Measurements from ENCODE around the gene BICRA.

- TF ChIP-seq CTCF (IDR thresholded peaks at IDR 0.05; ENCODE audit: borderline replicate concordance, extremely low read depth, low read length, poor library complexity, severe bottlenecking) (peak; percentile 5), EZH2 (IDR thresholded peaks at IDR 0.05; ENCODE audit: borderline replicate concordance, low read depth, low read length, severe bottlenecking) (no peak)
These were observed 42.8 kb downstream of the BICRA start for GRCh38 chr19:47651691-47652090.

All from DND-41 (cell line).